Measurements from ENCODE around the gene COX5A. TPM values are rescaled to one million over a fixed set of nuclear protein-coding genes. Genes with fewer than 3 reads are reported as not detected.

Gene COX5A
- total and polyA plus RNA-seq, 2 of the 4 experiments (the other 2 are of a cell fraction): 39.8 to 141 TPM

DNA sequence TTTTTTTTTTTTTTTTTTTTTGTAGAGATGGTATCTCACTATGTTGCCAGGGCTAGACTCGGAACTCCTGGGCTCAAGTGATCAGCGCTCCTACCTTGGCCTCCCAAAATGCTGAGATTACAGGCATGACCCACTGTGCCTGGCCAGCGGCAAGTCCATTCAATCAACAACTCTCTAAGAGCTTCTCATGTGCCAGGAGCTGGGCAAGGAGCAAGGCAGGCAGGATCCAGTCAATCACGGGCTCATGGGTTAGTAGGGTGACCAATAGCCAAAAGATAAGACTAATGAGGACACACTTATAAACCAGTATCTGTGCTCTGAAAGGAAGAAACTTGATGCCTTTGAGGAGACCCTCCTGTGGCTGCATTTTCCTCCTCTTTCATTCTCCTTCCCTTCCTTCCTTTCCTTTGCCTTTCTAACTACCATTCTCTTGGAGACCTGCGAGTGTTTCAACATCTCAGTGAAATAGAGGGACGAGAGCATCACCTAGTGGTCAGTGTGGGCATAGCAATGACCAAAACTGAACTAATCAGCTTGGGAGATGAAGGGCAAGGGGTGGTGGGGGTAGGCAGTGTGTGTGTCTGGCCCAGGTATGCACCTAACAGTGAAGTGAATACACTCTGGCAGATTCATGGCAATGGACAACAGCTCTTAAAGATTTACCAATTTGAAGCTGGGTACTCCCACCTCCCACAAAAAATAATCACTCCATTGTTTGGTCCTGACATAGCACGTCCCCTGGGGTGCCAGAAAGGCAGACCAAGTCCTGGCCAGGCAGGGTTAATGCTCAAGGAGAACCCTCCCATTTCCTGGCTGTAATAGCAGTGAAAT, 12.4 kb upstream of the COX5A start:
- H3K23ac ChIP-seq (ENCODE audit: low read depth, low read length): no peak overlapping the region
- no peak overlapping the region for H2BK20ac ChIP-seq (ENCODE audit: low read depth, low read length)
- H4K91ac ChIP-seq (ENCODE audit: insufficient read depth, low read depth, low read length): no peak overlapping the region
- H3K4me3 ChIP-seq (ENCODE audit: insufficient read depth, low read depth, low read length): no peak overlapping the region
- H3K56ac ChIP-seq (ENCODE audit: extremely low read depth, insufficient read depth, low read length): no peak overlapping the region
- no CpG with 5 or more reads among the region's 7 CpGs for WGBS, 2 experiments (ENCODE audit: extremely low coverage in 2 of 2, insufficient read length in 1 of 2)
- H2AFZ ChIP-seq (replicated peaks; ENCODE audit: low read length, poor library complexity): no peak overlapping the region
- H3K9me3 ChIP-seq (ENCODE audit: control insufficient read depth, insufficient read depth, low read length): no peaks in the 10 kb centered on the region
- H3K9ac ChIP-seq (ENCODE audit: low read depth, low read length): no peak overlapping the region
- no peak overlapping the region for H2AK9ac ChIP-seq (replicated peaks; ENCODE audit: low read depth, low read length, poor library complexity)
- no peak overlapping the region for H3K14ac ChIP-seq (replicated peaks; ENCODE audit: low read depth, low read length)
- no peak overlapping the region for H4K8ac ChIP-seq (ENCODE audit: low read depth in 2 of 2, low read length in 2 of 2)
- no peaks in the 10 kb centered on the region for H4K20me1 ChIP-seq (ENCODE audit: insufficient read depth, low read length)
- H2AK5ac ChIP-seq (ENCODE audit: low read depth, low read length): no peak overlapping the region
- BruUV-seq (replicated peaks): no TSS peak
- peaks cover 5% of the 10 kb centered on the region; the same call in 1 of the 2 replicates for H3K4me1 ChIP-seq (ENCODE audit: control insufficient read depth, insufficient read depth, low read length)
- H2BK120ac ChIP-seq (ENCODE audit: low read depth, low read length): no peak overlapping the region
- no peak overlapping the region for H4K5ac ChIP-seq (ENCODE audit: low read depth, low read length)
- intact Hi-C loops (cut with micrococcal nuclease): loop anchor here (1.0 to 10.0 kb wide), 4 partner anchors 49 to 575 kb away; no protein-coding TSS in a partner anchor
- H3K4me2 ChIP-seq (ENCODE audit: low read depth, low read length): no peak overlapping the region
- H3K18ac ChIP-seq (ENCODE audit: low read depth, low read length): no peak overlapping the region
- H2BK15ac ChIP-seq (ENCODE audit: low read depth, low read length): no peak overlapping the region
- no peaks in the 10 kb centered on the region for H3K9me1 ChIP-seq (ENCODE audit: insufficient read depth, low read length)
- no peaks in the 10 kb centered on the region for H3K79me1 ChIP-seq (ENCODE audit: low read depth in 1 of 2, low read length in 2 of 2)
- H3K27me3 ChIP-seq (ENCODE audit: control insufficient read depth, insufficient read depth, low read length): peaks cover 3% of the 10 kb centered on the region
- H2BK5ac ChIP-seq (ENCODE audit: low read depth, low read length, poor library complexity, severe bottlenecking): no peak overlapping the region
- H3K4ac ChIP-seq (ENCODE audit: low read depth, low read length): no peak overlapping the region
- peak; percentile 67 for DNase-seq
- H3K27ac ChIP-seq (ENCODE audit: insufficient read depth, low read length): no peak overlapping the region
- CTCF ChIA-PET: interaction anchor here (0.6 to 1.4 kb wide), 8 partner anchors 9 to 311 kb away, joined by 3 to 9 read pairs (median 4); no protein-coding TSS in a partner anchor
- in situ Hi-C loops (cut with MboI; ENCODE audit: low sequenced_read_pairs): no loop called here
- no peaks in the 10 kb centered on the region for H3K36me3 ChIP-seq (ENCODE audit: control insufficient read depth, insufficient read depth, low read length)
- dilution Hi-C loops (cut with HindIII; ENCODE audit: low sequenced_read_pairs, unreplicated experiment): no loop called here
- POLR2A ChIA-PET (ENCODE audit: unreplicated experiment): interaction anchor here (1.0 kb wide), 1 partner anchor 11 kb away, joined by 6 read pairs; no protein-coding TSS in a partner anchor
- ATAC-seq (ENCODE audit: low read depth): peak; percentile 70
- TF ChIP-seq RAD21 (IDR thresholded peaks at IDR 0.05; ENCODE audit: low read length): peak; percentile 94
- no peak for TF ChIP-seq CHD1 (IDR thresholded peaks at IDR 0.05; ENCODE audit: low read depth, low read length)
- no peak for TF ChIP-seq MAFK (IDR thresholded peaks at IDR 0.05; ENCODE audit: low read depth, low read length)
- no peak for TF ChIP-seq FOS (IDR thresholded peaks at IDR 0.05; ENCODE audit: low read depth, low read length)
- TF ChIP-seq SMC3 (IDR thresholded peaks at IDR 0.05; ENCODE audit: low read depth, low read length): peak; percentile 77
- TF ChIP-seq, protein P1, sequence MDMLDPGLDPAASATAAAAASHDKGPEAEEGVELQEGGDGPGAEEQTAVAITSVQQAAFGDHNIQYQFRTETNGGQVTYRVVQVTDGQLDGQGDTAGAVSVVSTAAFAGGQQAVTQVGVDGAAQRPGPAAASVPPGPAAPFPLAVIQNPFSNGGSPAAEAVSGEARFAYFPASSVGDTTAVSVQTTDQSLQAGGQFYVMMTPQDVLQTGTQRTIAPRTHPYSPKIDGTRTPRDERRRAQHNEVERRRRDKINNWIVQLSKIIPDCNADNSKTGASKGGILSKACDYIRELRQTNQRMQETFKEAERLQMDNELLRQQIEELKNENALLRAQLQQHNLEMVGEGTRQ (IDR thresholded peaks at IDR 0.05; ENCODE audit: low read depth, low read length): no peak; the same call in 1 of the 2 replicates
- TF ChIP-seq BHLHE40 (IDR thresholded peaks at IDR 0.05; ENCODE audit: low read depth, low read length): no peak
- peak; percentile 44; the same call in 1 of the 2 replicates for TF ChIP-seq MAZ (IDR thresholded peaks at IDR 0.05; ENCODE audit: borderline replicate concordance, low read depth, low read length)
- peak; percentile 92 for TF ChIP-seq CEBPB (IDR thresholded peaks at IDR 0.05; ENCODE audit: low read depth, low read length)
- no peak for TF ChIP-seq RCOR1 (IDR thresholded peaks at IDR 0.05; ENCODE audit: insufficient replicate concordance, low read length)
- TF ChIP-seq, protein P2, sequence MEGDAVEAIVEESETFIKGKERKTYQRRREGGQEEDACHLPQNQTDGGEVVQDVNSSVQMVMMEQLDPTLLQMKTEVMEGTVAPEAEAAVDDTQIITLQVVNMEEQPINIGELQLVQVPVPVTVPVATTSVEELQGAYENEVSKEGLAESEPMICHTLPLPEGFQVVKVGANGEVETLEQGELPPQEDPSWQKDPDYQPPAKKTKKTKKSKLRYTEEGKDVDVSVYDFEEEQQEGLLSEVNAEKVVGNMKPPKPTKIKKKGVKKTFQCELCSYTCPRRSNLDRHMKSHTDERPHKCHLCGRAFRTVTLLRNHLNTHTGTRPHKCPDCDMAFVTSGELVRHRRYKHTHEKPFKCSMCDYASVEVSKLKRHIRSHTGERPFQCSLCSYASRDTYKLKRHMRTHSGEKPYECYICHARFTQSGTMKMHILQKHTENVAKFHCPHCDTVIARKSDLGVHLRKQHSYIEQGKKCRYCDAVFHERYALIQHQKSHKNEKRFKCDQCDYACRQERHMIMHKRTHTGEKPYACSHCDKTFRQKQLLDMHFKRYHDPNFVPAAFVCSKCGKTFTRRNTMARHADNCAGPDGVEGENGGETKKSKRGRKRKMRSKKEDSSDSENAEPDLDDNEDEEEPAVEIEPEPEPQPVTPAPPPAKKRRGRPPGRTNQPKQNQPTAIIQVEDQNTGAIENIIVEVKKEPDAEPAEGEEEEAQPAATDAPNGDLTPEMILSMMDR (conservative IDR thresholded peaks at IDR 0.05; ENCODE audit: low read depth, low read length): peak; percentile 97
- no peak; the same call in 1 of the 2 replicates for TF ChIP-seq POLR2A (IDR thresholded peaks at IDR 0.05; ENCODE audit: low read depth, low read length)
- TF ChIP-seq MXI1 (IDR thresholded peaks at IDR 0.05; ENCODE audit: borderline replicate concordance, low read depth, low read length): no peak
- 0 out of 2 replicates have a peak, but pooled peaks have one; percentile 15 for TF ChIP-seq RFX5 (IDR thresholded peaks at IDR 0.05; ENCODE audit: low read depth, low read length)
